Caco-2 (cell line): ENCODE measurements around the gene CYTH4. TPM values are rescaled to one million over a fixed set of nuclear protein-coding genes. Genes with fewer than 3 reads are reported as not detected.

Source experiments
- BruUV-seq: library from RNA; stranded (reverse); fragments of 400-500 nt; replicated peaks from 2 replicates; lab custom pipeline; 2021; lab: Mats Ljungman, UMichigan
- CTCF ChIA-PET: fragments of 300-600 bp; sonication (Branson Sonifier 250); formaldehyde crosslinking; loops from one replicate; lab custom pipeline; 2022; ENCODE audit warnings: antibody characterized with exemption; lab: Charles Lee
- POLR2A ChIA-PET: fragments of 300-600 bp; sonication (Branson Sonifier 250); formaldehyde crosslinking; loops from one replicate; lab custom pipeline; 2022; ENCODE audit warnings: antibody characterized with exemption; lab: Charles Lee
- DNase-seq, 2 experiments: peaks; one replicate each; pipeline versions ENCODE4 v3.0.0 to v3.0.0-alpha.2; 2020 to 2022
- H3K27me3 ChIP-seq: replicated peaks from 2 replicates; pipeline ENCODE4 v1.6.0; 2011; ENCODE audit warnings: low read length; ENCODE audit not compliant: control insufficient read depth, insufficient read depth
- H3K36me3 ChIP-seq: 2 replicates; pipeline ENCODE4 v1.5.1; 2011; ENCODE audit warnings: low read length; ENCODE audit not compliant: control insufficient read depth, insufficient read depth
- H3K4me1 ChIP-seq: fragments of 250-450 bp; sonication (Bioruptor Pico); 2 replicates; pipeline ENCODE4 v1.5.1; 2020; ENCODE audit warnings: mild to moderate bottlenecking
- H3K4me3 ChIP-seq: 2 replicates; pipeline ENCODE4 v1.5.1; 2011; ENCODE audit warnings: low read depth, mild to moderate bottlenecking, control low read depth, low read length
- H3K9me3 ChIP-seq: fragments of 250-450 bp; sonication (Bioruptor Pico); 2 replicates; pipeline ENCODE4 v1.5.1; 2020; ENCODE audit warnings: mild to moderate bottlenecking, moderate library complexity
- H3K27ac Mint-ChIP-seq: one replicate; pipeline ENCODE4 v1.8.0; 2022; ENCODE audit warnings: mixed read lengths; ENCODE audit not compliant: unreplicated experiment
- H3K27me3 Mint-ChIP-seq: one replicate; pipeline ENCODE4 v1.8.0; 2022; ENCODE audit warnings: mixed read lengths; ENCODE audit not compliant: insufficient read depth, unreplicated experiment
- H3K36me3 Mint-ChIP-seq: one replicate; pipeline ENCODE4 v1.8.0; 2022; ENCODE audit warnings: mild to moderate bottlenecking, mixed read lengths; ENCODE audit not compliant: insufficient read depth, unreplicated experiment
- H3K4me1 Mint-ChIP-seq: one replicate; pipeline ENCODE4 v1.8.0; 2022; ENCODE audit warnings: low read depth, mixed read lengths; ENCODE audit not compliant: unreplicated experiment
- H3K4me3 Mint-ChIP-seq: one replicate; pipeline ENCODE4 v1.8.0; 2022; ENCODE audit warnings: mild to moderate bottlenecking, moderate library complexity, mixed read lengths; ENCODE audit not compliant: unreplicated experiment
- H3K9me3 Mint-ChIP-seq: one replicate; pipeline ENCODE4 v1.8.0; 2022; ENCODE audit warnings: mixed read lengths; ENCODE audit not compliant: unreplicated experiment
- CTCF ChIP-seq, 2 experiments: fragments of 200-600 bp in 1 of 2; IDR thresholded peaks; 1 replicate in 1 of 2; 2 replicates in 1 of 2; pipeline versions ENCODE4 v1.5.1 to v1.8.0; 2011 to 2022; ENCODE audit warnings: antibody characterized with exemption in 1 of 2, control low read depth in 1 of 2, inconsistent platforms in 1 of 2, low read depth in 1 of 2, low read length in 1 of 2, mild to moderate bottlenecking in 1 of 2, moderate library complexity in 1 of 2; ENCODE audit not compliant: insufficient read depth in 1 of 2, severe bottlenecking in 1 of 2, unreplicated experiment in 1 of 2
- intact Hi-C: fragments of 100-400 bp; cut with micrococcal nuclease; formaldehyde crosslinking; loops from one replicate; pipeline ENCODE4 v1.10.0; 2022; ENCODE audit not compliant: unreplicated experiment
- total RNA-seq: library from RNA; stranded (reverse); gene quantifications from 2 replicates; pipeline ENCODE4 v1.2.3, GENCODE V29; 2022

CYTH4 gene
- total RNA-seq, 1 experiment from 2014 or later = not detected

- intact Hi-C loops = no loop called here
- Mint-ChIP-seq H3K9me3 (no peaks in the 10 kb centered on the region), H3K4me3 (no peak overlapping the region), H3K27ac (no peak overlapping the region), H3K27me3 (no peaks in the 10 kb centered on the region), H3K4me1 (no peaks in the 10 kb centered on the region), H3K36me3 (no peaks in the 10 kb centered on the region)
- DNase-seq = no peak
- no peak for TF ChIP-seq CTCF (IDR thresholded peaks at IDR 0.05; ENCODE audit: insufficient read depth in 1 of 2, low read depth in 1 of 2, low read length in 1 of 2, severe bottlenecking in 1 of 2, unreplicated experiment in 1 of 2)
- H3K4me1 ChIP-seq = peaks cover 13% of the 10 kb centered on the region
- no peak overlapping the region for H3K4me3 ChIP-seq
- no peaks in the 10 kb centered on the region for H3K36me3 ChIP-seq
- ChIA-PET POLR2A (no interaction called here), CTCF (no interaction called here)
- BruUV-seq = no TSS peak
- no peaks in the 10 kb centered on the region for H3K27me3 ChIP-seq
- no peaks in the 10 kb centered on the region for H3K9me3 ChIP-seq
These were observed 76.1 kb downstream of the CYTH4 start for GRCh38 chr22:37358386-37358785.

- no peak for DNase-seq
- TF ChIP-seq CTCF (IDR thresholded peaks at IDR 0.05; ENCODE audit: insufficient read depth in 1 of 2, low read depth in 1 of 2, low read length in 1 of 2, severe bottlenecking in 1 of 2, unreplicated experiment in 1 of 2) = no peak
- CTCF ChIA-PET = no interaction called here
- H3K9me3 ChIP-seq = no peaks in the 10 kb centered on the region
- POLR2A ChIA-PET = no interaction called here
- no peaks in the 10 kb centered on the region for H3K4me1 Mint-ChIP-seq
- H3K4me3 ChIP-seq = no peak overlapping the region
- H3K36me3 Mint-ChIP-seq = no peaks in the 10 kb centered on the region
- no TSS peak for BruUV-seq
- no peaks in the 10 kb centered on the region for H3K27me3 Mint-ChIP-seq
- no peaks in the 10 kb centered on the region for H3K9me3 Mint-ChIP-seq
- no peaks in the 10 kb centered on the region for H3K27me3 ChIP-seq
- intact Hi-C loops = no loop called here
- H3K4me1 ChIP-seq = peaks cover 8% of the 10 kb centered on the region
- no peak overlapping the region for H3K27ac Mint-ChIP-seq
- no peak overlapping the region for H3K4me3 Mint-ChIP-seq
- H3K36me3 ChIP-seq = no peaks in the 10 kb centered on the region
These were observed 76.6 kb downstream of the CYTH4 start for GRCh38 chr22:37358917-37359316.

- intact Hi-C loops = no loop called here
- Mint-ChIP-seq H3K4me3 (no peak overlapping the region), H3K27me3 (no peaks in the 10 kb centered on the region), H3K4me1 (no peaks in the 10 kb centered on the region), H3K36me3 (no peaks in the 10 kb centered on the region), H3K9me3 (no peaks in the 10 kb centered on the region), H3K27ac (no peak overlapping the region)
- Histone ChIP-seq H3K27me3 (no peaks in the 10 kb centered on the region), H3K4me3 (no peak overlapping the region), H3K4me1 (no peaks in the 10 kb centered on the region), H3K36me3 (no peaks in the 10 kb centered on the region), H3K9me3 (no peaks in the 10 kb centered on the region)
- DNase-seq = no peak
- BruUV-seq = no TSS peak
- ChIA-PET CTCF (no interaction called here), POLR2A (no interaction called here)
- TF ChIP-seq CTCF (IDR thresholded peaks at IDR 0.05; ENCODE audit: insufficient read depth in 1 of 2, low read depth in 1 of 2, low read length in 1 of 2, severe bottlenecking in 1 of 2, unreplicated experiment in 1 of 2) = no peak
These were observed 80.3 kb downstream of the CYTH4 start for GRCh38 chr22:37362621-37363020.
